T-helper 2 cell (primary cell): Measurements from ENCODE around the gene OBSL1.

Experiments used
- DNase-seq, 5 experiments: peaks; one replicate each; pipeline versions ENCODE4 v3.0.0 to v3.0.0-alpha.2; 2012 to 2022

Gene OBSL1

GRCh38 chr2:219565130-219566080 lies 5.9 kb downstream of the OBSL1 start:
- DNase-seq, result no peak

- DNase-seq, result no peak
Measured at GRCh38 chr2:219563271-219563928, 7.9 kb downstream of the OBSL1 start.

- DNase-seq, result no peak
Measured at GRCh38 chr2:219562049-219563020, 9.0 kb downstream of the OBSL1 start.

- DNase-seq, result no peak
Measured at GRCh38 chr2:219561179-219562048, 9.9 kb downstream of the OBSL1 start.

GRCh38 chr2:219560893-219561178 lies 10.5 kb downstream of the OBSL1 start:
- DNase-seq, result no peak

GRCh38 chr2:219560037-219560892 lies 11.1 kb downstream of the OBSL1 start:
- DNase-seq, result no peak

- DNase-seq, result no peak
Measured at GRCh38 chr2:219559156-219559915, 12.0 kb downstream of the OBSL1 start.

GRCh38 chr2:219557791-219558785 lies 13.3 kb downstream of the OBSL1 start:
- DNase-seq, result no peak

GRCh38 chr2:219557320-219557719 lies 14.0 kb downstream of the OBSL1 start:
- no peak for DNase-seq

- no peak for DNase-seq
Measured at GRCh38 chr2:219556413-219556812, 14.9 kb downstream of the OBSL1 start.

- no peak for DNase-seq
Measured at GRCh38 chr2:219555956-219556355, 15.4 kb downstream of the OBSL1 start.

- DNase-seq, result no peak
Measured at GRCh38 chr2:219554350-219554749, 17.0 kb downstream of the OBSL1 start.

GRCh38 chr2:219553463-219553963 lies 17.8 kb downstream of the OBSL1 start:
- no peak for DNase-seq

GRCh38 chr2:219553168-219553417 lies 18.2 kb downstream of the OBSL1 start:
- DNase-seq, result no peak

- peak; percentile 61 to 78 (median 67) for DNase-seq
Measured at GRCh38 chr2:219552382-219553167, 18.8 kb downstream of the OBSL1 start.

GRCh38 chr2:219551441-219552381 lies 19.6 kb downstream of the OBSL1 start:
- DNase-seq, result peak in 1 of 5 experiments; percentile 19

- DNase-seq, result no peak
Measured at GRCh38 chr2:219549619-219550018, 21.7 kb downstream of the OBSL1 start.
